Measurements from ENCODE around the gene OLAH.

- TF ChIP-seq POLR2A (IDR thresholded peaks at IDR 0.05; ENCODE audit: low read depth, low read length) (0 out of 2 replicates have a peak, but pooled peaks have one; percentile 3), POLR2AphosphoS5 (IDR thresholded peaks at IDR 0.05; ENCODE audit: low read depth, low read length) (no peak)
These were observed 62.7 kb downstream of the OLAH start for GRCh38 chr10:15106352-15107013.
